GM23338 (cell line): ENCODE results near the gene SYNE2. TPM values are rescaled to one million over a fixed set of nuclear protein-coding genes. Genes with fewer than 3 reads are reported as not detected.
A peak's percentile ranks its signal among the peaks of the same experiment; 100 is the strongest.

Source experiments
- ATAC-seq: fragments of 200-7000 bp; cut with Tn5 transposase; 3 replicates; pipeline ENCODE4 v1.9.1; 2020
- DNase-seq: peaks from one replicate; pipeline ENCODE4 v3.0.0-alpha.2; 2015; ENCODE audit warnings: low spot score
- H2AFZ ChIP-seq: fragments of 200-600 bp; sonication (generic); 2 replicates; pipeline ENCODE4 v1.8.0; 2016; ENCODE audit warnings: antibody characterized with exemption, mild to moderate bottlenecking, moderate library complexity
- H3F3A ChIP-seq: fragments of 200-600 bp; sonication (generic); replicated peaks from 2 replicates; pipeline ENCODE4 v1.8.0; 2017; ENCODE audit warnings: antibody characterized with exemption, mixed run types, low read depth
- H3K27ac ChIP-seq: fragments of 200-600 bp; sonication (generic); 2 replicates; pipeline ENCODE4 v1.6.1; 2016; ENCODE audit warnings: low read depth
- H3K27me3 ChIP-seq: fragments of 200-600 bp; sonication (generic); 2 replicates; pipeline ENCODE4 v1.8.0; 2016; ENCODE audit warnings: mild to moderate bottlenecking, mixed run types, moderate library complexity; ENCODE audit not compliant: insufficient read depth
- H3K36me3 ChIP-seq: fragments of 200-600 bp; sonication (generic); 2 replicates; pipeline ENCODE4 v1.8.0; 2016; ENCODE audit warnings: mild to moderate bottlenecking; ENCODE audit not compliant: insufficient read depth
- H3K4me1 ChIP-seq: fragments of 200-600 bp; sonication (generic); 2 replicates; pipeline ENCODE4 v1.8.0; 2016; ENCODE audit warnings: mild to moderate bottlenecking, moderate library complexity; ENCODE audit not compliant: insufficient read depth
- H3K4me2 ChIP-seq: fragments of 200-600 bp; sonication (generic); 2 replicates; pipeline ENCODE4 v1.7.1; 2017; ENCODE audit warnings: mixed run types
- H3K4me3 ChIP-seq: fragments of 200-600 bp; sonication (generic); 2 replicates; pipeline ENCODE4 v1.6.1; 2016; ENCODE audit warnings: mixed run types
- H3K79me2 ChIP-seq: fragments of 200-600 bp; sonication (generic); replicated peaks from 2 replicates; pipeline ENCODE4 v1.8.0; 2017; ENCODE audit warnings: mild to moderate bottlenecking; ENCODE audit not compliant: insufficient read depth
- H3K9me2 ChIP-seq: fragments of 200-600 bp; sonication (generic); 2 replicates; pipeline ENCODE4 v1.8.0; 2017; ENCODE audit not compliant: insufficient read depth
- H4K20me1 ChIP-seq: fragments of 200-600 bp; sonication (generic); replicated peaks from 2 replicates; pipeline ENCODE4 v1.8.0; 2017; ENCODE audit warnings: mild to moderate bottlenecking; ENCODE audit not compliant: insufficient read depth
- H3K27ac Mint-ChIP-seq: 2 replicates; pipeline ENCODE4 v1.8.0; 2020; ENCODE audit warnings: inconsistent platforms, mild to moderate bottlenecking, moderate library complexity, mixed read lengths
- H3K27me3 Mint-ChIP-seq: 3 replicates; pipeline ENCODE4 v1.8.0; 2022; ENCODE audit warnings: low read depth, mild to moderate bottlenecking, moderate library complexity, mixed read lengths, inconsistent platforms; ENCODE audit not compliant: insufficient read depth, poor library complexity
- H3K36me3 Mint-ChIP-seq: 3 replicates; pipeline ENCODE4 v1.8.0; 2021; ENCODE audit warnings: low read depth, mild to moderate bottlenecking, inconsistent platforms, moderate library complexity, mixed read lengths
- H3K4me1 Mint-ChIP-seq: 3 replicates; pipeline ENCODE4 v1.8.0; 2020; ENCODE audit warnings: mild to moderate bottlenecking, inconsistent platforms, mixed read lengths
- H3K4me3 Mint-ChIP-seq: 3 replicates; pipeline ENCODE4 v1.8.0; 2021; ENCODE audit warnings: moderate library complexity, mild to moderate bottlenecking, inconsistent platforms, mixed read lengths
- H3K9me3 Mint-ChIP-seq: 3 replicates; pipeline ENCODE4 v1.8.0; 2020; ENCODE audit warnings: moderate library complexity, mild to moderate bottlenecking, inconsistent platforms, mixed read lengths
- CREB1 ChIP-seq: fragments of 250-450 bp; sonication (Bioruptor Pico); IDR thresholded peaks from 2 replicates; pipeline ENCODE4 v1.5.0; 2020; ENCODE audit warnings: low read depth, mild to moderate bottlenecking, moderate library complexity
- EZH2 ChIP-seq: fragments of 200-600 bp; sonication (generic); IDR thresholded peaks from one replicate; pipeline ENCODE4 v1.8.0; 2017; ENCODE audit warnings: antibody characterized with exemption, mild to moderate bottlenecking, low read depth; ENCODE audit not compliant: unreplicated experiment
- EZH2phosphoT487 ChIP-seq: fragments of 200-600 bp; sonication (generic); IDR thresholded peaks from one replicate; pipeline ENCODE4 v1.8.1; 2018; ENCODE audit warnings: antibody characterized with exemption; ENCODE audit not compliant: unreplicated experiment
- JUNB ChIP-seq: IDR thresholded peaks from one replicate; pipeline ENCODE4 v1.6.1; 2016; ENCODE audit warnings: antibody characterized with exemption; ENCODE audit not compliant: unreplicated experiment
- NANOG ChIP-seq: IDR thresholded peaks from 2 replicates; pipeline ENCODE4 v1.6.1; 2016; ENCODE audit warnings: antibody characterized with exemption, borderline replicate concordance
- POLR2AphosphoS5 ChIP-seq: IDR thresholded peaks from 2 replicates; pipeline ENCODE4 v1.6.1; 2016; ENCODE audit warnings: antibody characterized with exemption, low read depth
- STAT1 ChIP-seq: IDR thresholded peaks from one replicate; pipeline ENCODE4 v1.6.1; 2016; ENCODE audit warnings: antibody characterized with exemption; ENCODE audit not compliant: unreplicated experiment
- ZNF114 ChIP-seq: fragments of 250-450 bp; sonication (Bioruptor Pico); IDR thresholded peaks from 2 replicates; pipeline ENCODE4 v1.5.0; 2020; ENCODE audit warnings: mild to moderate bottlenecking, moderate library complexity
- ZNF331 ChIP-seq: fragments of 250-450 bp; sonication (Bioruptor Pico); IDR thresholded peaks from 2 replicates; pipeline ENCODE4 v1.5.0; 2020; ENCODE audit warnings: low read depth, mild to moderate bottlenecking, moderate library complexity
- polyA plus RNA-seq: library from polyadenylated mRNA; unstranded; fragments of >200 nt; fragmentation: Nextera tagmentation; extraction: Ambion mirVana; gene quantifications from 2 replicates; pipeline ENCODE4 v1.2.1, GENCODE V29; 2016
- total RNA-seq: library from RNA; depleted of rRNA; stranded (reverse); fragments of >200 nt; shearing (Covaris generic); gene quantifications from 2 replicates; pipeline ENCODE4 v1.2.3, GENCODE V29; 2014
- TF ChIP-seq, protein P1 (sequence below): fragments of 250-450 bp; sonication (Bioruptor Pico); IDR thresholded peaks from 2 replicates; pipeline ENCODE4 v1.5.0; 2020; ENCODE audit warnings: mild to moderate bottlenecking, moderate library complexity
- TF ChIP-seq, protein P2 (sequence below): IDR thresholded peaks from one replicate; pipeline ENCODE4 v1.6.1; 2018; ENCODE audit warnings: antibody characterized with exemption; ENCODE audit not compliant: unreplicated experiment
- TF ChIP-seq, protein P3 (sequence below): IDR thresholded peaks from 2 replicates; pipeline ENCODE4 v1.6.1; 2016; ENCODE audit warnings: antibody characterized with exemption
- TF ChIP-seq, protein P4 (sequence below), 2 experiments: fragments of 200-600 bp in 1 of 2; sonication (generic) in 1 of 2; conservative IDR thresholded peaks; 2 replicates each; pipeline versions ENCODE4 v1.5.1 to v1.6.1; 2016 to 2017; ENCODE audit warnings: antibody characterized with exemption in 2 of 2, low read depth in 2 of 2, mild to moderate bottlenecking in 2 of 2, moderate library complexity in 1 of 2

Gene SYNE2
- total and polyA plus RNA-seq, 2 experiments from 2014 or later = 34.3 to 86.5 TPM

DNA sequence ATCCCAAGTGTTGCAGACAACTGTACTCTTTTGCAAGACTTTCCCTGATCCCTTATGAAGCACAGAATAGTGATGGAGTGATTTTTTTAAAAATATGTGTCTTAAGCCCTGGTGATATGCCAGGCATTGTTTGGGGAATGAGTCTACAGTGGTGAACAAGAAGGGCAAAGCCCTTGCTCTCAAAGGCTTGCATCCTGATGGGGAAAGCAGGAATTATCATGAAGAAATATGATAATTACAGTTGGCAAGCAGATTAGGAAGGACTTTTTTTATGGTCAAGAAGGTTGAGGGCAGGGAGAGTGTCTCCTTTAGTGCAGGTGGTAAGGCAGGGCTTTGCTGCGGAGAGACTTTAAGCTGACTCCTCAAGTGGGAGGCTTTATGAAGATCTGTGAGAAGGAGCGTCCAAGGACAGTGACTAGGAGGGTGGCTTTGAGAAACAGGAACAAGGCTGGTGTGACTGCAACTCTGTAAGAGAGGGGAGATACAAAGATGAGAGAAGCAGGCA is 100.2 kb downstream of the SYNE2 start:
- H3K79me2 ChIP-seq = no peaks in the 10 kb centered on the region
- no peak overlapping the region for H2AFZ ChIP-seq
- no peak for DNase-seq
- peaks cover 21% of the 10 kb centered on the region; the same call in 2 of the 3 replicates for H3K36me3 Mint-ChIP-seq
- no peaks in the 10 kb centered on the region for H3K9me2 ChIP-seq
- no peak overlapping the region for H3K4me3 Mint-ChIP-seq
- no peak overlapping the region for H3K27ac Mint-ChIP-seq
- peaks cover 44% of the 10 kb centered on the region for H3K4me1 Mint-ChIP-seq
- H3K36me3 ChIP-seq = peaks cover 3% of the 10 kb centered on the region; the same call in 1 of the 2 replicates
- peaks cover 4% of the 10 kb centered on the region for H3K27me3 Mint-ChIP-seq
- peaks cover 37% of the 10 kb centered on the region for H3K4me1 ChIP-seq
- H4K20me1 ChIP-seq = no peaks in the 10 kb centered on the region; the same call in 1 of the 2 replicates
- TF ChIP-seq, protein P1, sequence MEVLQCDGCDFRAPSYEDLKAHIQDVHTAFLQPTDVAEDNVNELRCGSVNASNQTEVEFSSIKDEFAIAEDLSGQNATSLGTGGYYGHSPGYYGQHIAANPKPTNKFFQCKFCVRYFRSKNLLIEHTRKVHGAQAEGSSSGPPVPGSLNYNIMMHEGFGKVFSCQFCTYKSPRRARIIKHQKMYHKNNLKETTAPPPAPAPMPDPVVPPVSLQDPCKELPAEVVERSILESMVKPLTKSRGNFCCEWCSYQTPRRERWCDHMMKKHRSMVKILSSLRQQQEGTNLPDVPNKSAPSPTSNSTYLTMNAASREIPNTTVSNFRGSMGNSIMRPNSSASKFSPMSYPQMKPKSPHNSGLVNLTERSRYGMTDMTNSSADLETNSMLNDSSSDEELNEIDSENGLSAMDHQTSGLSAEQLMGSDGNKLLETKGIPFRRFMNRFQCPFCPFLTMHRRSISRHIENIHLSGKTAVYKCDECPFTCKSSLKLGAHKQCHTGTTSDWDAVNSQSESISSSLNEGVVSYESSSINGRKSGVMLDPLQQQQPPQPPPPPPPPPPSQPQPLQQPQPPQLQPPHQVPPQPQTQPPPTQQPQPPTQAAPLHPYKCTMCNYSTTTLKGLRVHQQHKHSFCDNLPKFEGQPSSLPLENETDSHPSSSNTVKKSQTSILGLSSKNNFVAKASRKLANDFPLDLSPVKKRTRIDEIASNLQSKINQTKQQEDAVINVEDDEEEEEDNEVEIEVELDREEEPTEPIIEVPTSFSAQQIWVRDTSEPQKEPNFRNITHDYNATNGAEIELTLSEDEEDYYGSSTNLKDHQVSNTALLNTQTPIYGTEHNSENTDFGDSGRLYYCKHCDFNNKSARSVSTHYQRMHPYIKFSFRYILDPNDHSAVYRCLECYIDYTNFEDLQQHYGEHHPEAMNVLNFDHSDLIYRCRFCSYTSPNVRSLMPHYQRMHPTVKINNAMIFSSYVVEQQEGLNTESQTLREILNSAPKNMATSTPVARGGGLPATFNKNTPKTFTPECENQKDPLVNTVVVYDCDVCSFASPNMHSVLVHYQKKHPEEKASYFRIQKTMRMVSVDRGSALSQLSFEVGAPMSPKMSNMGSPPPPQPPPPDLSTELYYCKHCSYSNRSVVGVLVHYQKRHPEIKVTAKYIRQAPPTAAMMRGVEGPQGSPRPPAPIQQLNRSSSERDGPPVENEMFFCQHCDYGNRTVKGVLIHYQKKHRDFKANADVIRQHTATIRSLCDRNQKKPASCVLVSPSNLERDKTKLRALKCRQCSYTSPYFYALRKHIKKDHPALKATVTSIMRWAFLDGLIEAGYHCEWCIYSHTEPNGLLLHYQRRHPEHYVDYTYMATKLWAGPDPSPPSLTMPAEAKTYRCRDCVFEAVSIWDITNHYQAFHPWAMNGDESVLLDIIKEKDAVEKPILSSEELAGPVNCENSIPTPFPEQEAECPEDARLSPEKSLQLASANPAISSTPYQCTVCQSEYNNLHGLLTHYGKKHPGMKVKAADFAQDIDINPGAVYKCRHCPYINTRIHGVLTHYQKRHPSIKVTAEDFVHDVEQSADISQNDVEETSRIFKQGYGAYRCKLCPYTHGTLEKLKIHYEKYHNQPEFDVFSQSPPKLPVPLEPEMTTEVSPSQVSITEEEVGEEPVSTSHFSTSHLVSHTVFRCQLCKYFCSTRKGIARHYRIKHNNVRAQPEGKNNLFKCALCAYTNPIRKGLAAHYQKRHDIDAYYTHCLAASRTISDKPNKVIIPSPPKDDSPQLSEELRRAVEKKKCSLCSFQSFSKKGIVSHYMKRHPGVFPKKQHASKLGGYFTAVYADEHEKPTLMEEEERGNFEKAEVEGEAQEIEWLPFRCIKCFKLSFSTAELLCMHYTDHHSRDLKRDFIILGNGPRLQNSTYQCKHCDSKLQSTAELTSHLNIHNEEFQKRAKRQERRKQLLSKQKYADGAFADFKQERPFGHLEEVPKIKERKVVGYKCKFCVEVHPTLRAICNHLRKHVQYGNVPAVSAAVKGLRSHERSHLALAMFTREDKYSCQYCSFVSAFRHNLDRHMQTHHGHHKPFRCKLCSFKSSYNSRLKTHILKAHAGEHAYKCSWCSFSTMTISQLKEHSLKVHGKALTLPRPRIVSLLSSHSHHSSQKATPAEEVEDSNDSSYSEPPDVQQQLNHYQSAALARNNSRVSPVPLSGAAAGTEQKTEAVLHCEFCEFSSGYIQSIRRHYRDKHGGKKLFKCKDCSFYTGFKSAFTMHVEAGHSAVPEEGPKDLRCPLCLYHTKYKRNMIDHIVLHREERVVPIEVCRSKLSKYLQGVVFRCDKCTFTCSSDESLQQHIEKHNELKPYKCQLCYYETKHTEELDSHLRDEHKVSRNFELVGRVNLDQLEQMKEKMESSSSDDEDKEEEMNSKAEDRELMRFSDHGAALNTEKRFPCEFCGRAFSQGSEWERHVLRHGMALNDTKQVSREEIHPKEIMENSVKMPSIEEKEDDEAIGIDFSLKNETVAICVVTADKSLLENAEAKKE (CRISPR knock-in tag) = no peak
- no peak for TF ChIP-seq POLR2AphosphoS5
- TF ChIP-seq EZH2 = no peak
- no peak for TF ChIP-seq STAT1
- TF ChIP-seq, protein P2, sequence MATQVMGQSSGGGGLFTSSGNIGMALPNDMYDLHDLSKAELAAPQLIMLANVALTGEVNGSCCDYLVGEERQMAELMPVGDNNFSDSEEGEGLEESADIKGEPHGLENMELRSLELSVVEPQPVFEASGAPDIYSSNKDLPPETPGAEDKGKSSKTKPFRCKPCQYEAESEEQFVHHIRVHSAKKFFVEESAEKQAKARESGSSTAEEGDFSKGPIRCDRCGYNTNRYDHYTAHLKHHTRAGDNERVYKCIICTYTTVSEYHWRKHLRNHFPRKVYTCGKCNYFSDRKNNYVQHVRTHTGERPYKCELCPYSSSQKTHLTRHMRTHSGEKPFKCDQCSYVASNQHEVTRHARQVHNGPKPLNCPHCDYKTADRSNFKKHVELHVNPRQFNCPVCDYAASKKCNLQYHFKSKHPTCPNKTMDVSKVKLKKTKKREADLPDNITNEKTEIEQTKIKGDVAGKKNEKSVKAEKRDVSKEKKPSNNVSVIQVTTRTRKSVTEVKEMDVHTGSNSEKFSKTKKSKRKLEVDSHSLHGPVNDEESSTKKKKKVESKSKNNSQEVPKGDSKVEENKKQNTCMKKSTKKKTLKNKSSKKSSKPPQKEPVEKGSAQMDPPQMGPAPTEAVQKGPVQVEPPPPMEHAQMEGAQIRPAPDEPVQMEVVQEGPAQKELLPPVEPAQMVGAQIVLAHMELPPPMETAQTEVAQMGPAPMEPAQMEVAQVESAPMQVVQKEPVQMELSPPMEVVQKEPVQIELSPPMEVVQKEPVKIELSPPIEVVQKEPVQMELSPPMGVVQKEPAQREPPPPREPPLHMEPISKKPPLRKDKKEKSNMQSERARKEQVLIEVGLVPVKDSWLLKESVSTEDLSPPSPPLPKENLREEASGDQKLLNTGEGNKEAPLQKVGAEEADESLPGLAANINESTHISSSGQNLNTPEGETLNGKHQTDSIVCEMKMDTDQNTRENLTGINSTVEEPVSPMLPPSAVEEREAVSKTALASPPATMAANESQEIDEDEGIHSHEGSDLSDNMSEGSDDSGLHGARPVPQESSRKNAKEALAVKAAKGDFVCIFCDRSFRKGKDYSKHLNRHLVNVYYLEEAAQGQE = no peak
- no peak for TF ChIP-seq ZNF114
- TF ChIP-seq ZNF331 (CRISPR knock-in tag) = no peak
- no peak for TF ChIP-seq JUNB
- TF ChIP-seq, protein P3, sequence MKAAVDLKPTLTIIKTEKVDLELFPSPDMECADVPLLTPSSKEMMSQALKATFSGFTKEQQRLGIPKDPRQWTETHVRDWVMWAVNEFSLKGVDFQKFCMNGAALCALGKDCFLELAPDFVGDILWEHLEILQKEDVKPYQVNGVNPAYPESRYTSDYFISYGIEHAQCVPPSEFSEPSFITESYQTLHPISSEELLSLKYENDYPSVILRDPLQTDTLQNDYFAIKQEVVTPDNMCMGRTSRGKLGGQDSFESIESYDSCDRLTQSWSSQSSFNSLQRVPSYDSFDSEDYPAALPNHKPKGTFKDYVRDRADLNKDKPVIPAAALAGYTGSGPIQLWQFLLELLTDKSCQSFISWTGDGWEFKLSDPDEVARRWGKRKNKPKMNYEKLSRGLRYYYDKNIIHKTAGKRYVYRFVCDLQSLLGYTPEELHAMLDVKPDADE = no peak
- TF ChIP-seq NANOG = no peak
- no peak for TF ChIP-seq CREB1
- no peak for TF ChIP-seq EZH2phosphoT487
- TF ChIP-seq, protein P4, sequence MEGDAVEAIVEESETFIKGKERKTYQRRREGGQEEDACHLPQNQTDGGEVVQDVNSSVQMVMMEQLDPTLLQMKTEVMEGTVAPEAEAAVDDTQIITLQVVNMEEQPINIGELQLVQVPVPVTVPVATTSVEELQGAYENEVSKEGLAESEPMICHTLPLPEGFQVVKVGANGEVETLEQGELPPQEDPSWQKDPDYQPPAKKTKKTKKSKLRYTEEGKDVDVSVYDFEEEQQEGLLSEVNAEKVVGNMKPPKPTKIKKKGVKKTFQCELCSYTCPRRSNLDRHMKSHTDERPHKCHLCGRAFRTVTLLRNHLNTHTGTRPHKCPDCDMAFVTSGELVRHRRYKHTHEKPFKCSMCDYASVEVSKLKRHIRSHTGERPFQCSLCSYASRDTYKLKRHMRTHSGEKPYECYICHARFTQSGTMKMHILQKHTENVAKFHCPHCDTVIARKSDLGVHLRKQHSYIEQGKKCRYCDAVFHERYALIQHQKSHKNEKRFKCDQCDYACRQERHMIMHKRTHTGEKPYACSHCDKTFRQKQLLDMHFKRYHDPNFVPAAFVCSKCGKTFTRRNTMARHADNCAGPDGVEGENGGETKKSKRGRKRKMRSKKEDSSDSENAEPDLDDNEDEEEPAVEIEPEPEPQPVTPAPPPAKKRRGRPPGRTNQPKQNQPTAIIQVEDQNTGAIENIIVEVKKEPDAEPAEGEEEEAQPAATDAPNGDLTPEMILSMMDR (conservative IDR thresholded peaks at IDR 0.05; ENCODE audit: low read depth in 2 of 2) = no peak
- 0 out of 2 replicates have a peak overlapping the region, but pooled peaks have one; percentile 30 for H3K4me2 ChIP-seq
- no peaks in the 10 kb centered on the region; the same call in 1 of the 2 replicates for H3F3A ChIP-seq
- ATAC-seq = no peak
- H3K27me3 ChIP-seq = no peaks in the 10 kb centered on the region
- no peaks in the 10 kb centered on the region for H3K9me3 Mint-ChIP-seq
- H3K4me3 ChIP-seq = no peak overlapping the region
- no peak overlapping the region for H3K27ac ChIP-seq
